ENCODE results near the gene YY2.

- TF ChIP-seq, protein P1, sequence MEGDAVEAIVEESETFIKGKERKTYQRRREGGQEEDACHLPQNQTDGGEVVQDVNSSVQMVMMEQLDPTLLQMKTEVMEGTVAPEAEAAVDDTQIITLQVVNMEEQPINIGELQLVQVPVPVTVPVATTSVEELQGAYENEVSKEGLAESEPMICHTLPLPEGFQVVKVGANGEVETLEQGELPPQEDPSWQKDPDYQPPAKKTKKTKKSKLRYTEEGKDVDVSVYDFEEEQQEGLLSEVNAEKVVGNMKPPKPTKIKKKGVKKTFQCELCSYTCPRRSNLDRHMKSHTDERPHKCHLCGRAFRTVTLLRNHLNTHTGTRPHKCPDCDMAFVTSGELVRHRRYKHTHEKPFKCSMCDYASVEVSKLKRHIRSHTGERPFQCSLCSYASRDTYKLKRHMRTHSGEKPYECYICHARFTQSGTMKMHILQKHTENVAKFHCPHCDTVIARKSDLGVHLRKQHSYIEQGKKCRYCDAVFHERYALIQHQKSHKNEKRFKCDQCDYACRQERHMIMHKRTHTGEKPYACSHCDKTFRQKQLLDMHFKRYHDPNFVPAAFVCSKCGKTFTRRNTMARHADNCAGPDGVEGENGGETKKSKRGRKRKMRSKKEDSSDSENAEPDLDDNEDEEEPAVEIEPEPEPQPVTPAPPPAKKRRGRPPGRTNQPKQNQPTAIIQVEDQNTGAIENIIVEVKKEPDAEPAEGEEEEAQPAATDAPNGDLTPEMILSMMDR (conservative IDR thresholded peaks at IDR 0.05; ENCODE audit: low read depth, low read length), result no peak
- no peak for TF ChIP-seq EZH2 (IDR thresholded peaks at IDR 0.05; ENCODE audit: borderline replicate concordance, low read depth, low read length, poor library complexity, severe bottlenecking)
Measured at GRCh38 chrX:21905953-21906352, 50.2 kb downstream of the YY2 start.
